ENCODE measurements around the gene PRKN.

Gene PRKN

DNA sequence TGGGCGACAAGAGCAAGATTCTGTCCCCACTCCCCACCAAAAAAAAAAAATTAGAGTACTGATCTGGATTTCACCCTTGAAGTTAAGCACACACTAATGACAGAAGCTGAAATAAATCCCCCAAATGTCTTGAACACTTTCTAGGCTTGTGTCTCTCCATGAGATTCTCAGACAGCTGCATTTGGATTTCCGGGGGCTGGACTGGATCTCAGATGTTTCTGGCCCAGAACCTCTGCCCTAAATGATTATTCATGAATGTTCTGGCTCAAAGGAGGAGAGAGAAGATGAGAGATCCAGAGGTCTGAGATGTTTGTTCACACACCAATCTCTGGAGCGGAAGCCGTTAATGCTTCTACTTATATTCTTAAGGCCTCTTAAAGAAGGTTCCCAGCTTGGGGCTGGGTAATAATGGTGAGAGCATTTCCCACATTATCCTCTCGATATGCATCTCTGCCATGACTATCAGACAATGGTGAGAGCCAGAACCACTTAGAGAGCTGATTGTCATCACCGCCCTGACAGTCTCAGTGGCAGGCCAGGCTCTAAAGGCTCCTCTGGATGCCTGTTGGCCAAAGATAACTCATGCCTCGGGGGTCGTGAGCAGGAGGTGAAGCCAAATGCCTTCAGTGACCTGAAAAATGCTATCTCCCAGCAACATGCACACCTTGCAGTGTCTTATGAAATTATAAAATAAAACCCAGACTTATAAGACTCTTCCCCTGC is 1325.8 kb downstream of the PRKN start:
- ATAC-seq: no peak
- TF ChIP-seq TCF4 (CRISPR knock-in tag; IDR thresholded peaks at IDR 0.05; ENCODE audit: borderline replicate concordance): peak; percentile 56; the same call in 1 of the 2 replicates
- TF ChIP-seq, protein P1, sequence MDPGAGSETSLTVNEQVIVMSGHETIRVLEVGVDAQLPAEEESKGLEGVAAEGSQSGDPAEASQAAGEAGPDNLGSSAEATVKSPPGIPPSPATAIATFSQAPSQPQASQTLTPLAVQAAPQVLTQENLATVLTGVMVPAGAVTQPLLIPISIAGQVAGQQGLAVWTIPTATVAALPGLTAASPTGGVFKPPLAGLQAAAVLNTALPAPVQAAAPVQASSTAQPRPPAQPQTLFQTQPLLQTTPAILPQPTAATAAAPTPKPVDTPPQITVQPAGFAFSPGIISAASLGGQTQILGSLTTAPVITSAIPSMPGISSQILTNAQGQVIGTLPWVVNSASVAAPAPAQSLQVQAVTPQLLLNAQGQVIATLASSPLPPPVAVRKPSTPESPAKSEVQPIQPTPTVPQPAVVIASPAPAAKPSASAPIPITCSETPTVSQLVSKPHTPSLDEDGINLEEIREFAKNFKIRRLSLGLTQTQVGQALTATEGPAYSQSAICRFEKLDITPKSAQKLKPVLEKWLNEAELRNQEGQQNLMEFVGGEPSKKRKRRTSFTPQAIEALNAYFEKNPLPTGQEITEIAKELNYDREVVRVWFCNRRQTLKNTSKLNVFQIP (CRISPR knock-in tag; IDR thresholded peaks at IDR 0.05; ENCODE audit: borderline replicate concordance, low read depth): no peak
- TF ChIP-seq, protein P2, sequence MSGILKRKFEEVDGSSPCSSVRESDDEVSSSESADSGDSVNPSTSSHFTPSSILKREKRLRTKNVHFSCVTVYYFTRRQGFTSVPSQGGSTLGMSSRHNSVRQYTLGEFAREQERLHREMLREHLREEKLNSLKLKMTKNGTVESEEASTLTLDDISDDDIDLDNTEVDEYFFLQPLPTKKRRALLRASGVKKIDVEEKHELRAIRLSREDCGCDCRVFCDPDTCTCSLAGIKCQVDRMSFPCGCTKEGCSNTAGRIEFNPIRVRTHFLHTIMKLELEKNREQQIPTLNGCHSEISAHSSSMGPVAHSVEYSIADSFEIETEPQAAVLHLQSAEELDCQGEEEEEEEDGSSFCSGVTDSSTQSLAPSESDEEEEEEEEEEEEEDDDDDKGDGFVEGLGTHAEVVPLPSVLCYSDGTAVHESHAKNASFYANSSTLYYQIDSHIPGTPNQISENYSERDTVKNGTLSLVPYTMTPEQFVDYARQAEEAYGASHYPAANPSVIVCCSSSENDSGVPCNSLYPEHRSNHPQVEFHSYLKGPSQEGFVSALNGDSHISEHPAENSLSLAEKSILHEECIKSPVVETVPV (CRISPR knock-in tag; IDR thresholded peaks at IDR 0.05): no peak
- TF ChIP-seq, protein P3, sequence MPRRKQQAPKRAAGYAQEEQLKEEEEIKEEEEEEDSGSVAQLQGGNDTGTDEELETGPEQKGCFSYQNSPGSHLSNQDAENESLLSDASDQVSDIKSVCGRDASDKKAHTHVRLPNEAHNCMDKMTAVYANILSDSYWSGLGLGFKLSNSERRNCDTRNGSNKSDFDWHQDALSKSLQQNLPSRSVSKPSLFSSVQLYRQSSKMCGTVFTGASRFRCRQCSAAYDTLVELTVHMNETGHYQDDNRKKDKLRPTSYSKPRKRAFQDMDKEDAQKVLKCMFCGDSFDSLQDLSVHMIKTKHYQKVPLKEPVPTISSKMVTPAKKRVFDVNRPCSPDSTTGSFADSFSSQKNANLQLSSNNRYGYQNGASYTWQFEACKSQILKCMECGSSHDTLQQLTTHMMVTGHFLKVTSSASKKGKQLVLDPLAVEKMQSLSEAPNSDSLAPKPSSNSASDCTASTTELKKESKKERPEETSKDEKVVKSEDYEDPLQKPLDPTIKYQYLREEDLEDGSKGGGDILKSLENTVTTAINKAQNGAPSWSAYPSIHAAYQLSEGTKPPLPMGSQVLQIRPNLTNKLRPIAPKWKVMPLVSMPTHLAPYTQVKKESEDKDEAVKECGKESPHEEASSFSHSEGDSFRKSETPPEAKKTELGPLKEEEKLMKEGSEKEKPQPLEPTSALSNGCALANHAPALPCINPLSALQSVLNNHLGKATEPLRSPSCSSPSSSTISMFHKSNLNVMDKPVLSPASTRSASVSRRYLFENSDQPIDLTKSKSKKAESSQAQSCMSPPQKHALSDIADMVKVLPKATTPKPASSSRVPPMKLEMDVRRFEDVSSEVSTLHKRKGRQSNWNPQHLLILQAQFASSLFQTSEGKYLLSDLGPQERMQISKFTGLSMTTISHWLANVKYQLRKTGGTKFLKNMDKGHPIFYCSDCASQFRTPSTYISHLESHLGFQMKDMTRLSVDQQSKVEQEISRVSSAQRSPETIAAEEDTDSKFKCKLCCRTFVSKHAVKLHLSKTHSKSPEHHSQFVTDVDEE (CRISPR knock-in tag; IDR thresholded peaks at IDR 0.05): peak; percentile 30; the same call in 1 of the 2 replicates
- no peak for TF ChIP-seq OSR1 (CRISPR knock-in tag; IDR thresholded peaks at IDR 0.05)
- TF ChIP-seq, protein P4, sequence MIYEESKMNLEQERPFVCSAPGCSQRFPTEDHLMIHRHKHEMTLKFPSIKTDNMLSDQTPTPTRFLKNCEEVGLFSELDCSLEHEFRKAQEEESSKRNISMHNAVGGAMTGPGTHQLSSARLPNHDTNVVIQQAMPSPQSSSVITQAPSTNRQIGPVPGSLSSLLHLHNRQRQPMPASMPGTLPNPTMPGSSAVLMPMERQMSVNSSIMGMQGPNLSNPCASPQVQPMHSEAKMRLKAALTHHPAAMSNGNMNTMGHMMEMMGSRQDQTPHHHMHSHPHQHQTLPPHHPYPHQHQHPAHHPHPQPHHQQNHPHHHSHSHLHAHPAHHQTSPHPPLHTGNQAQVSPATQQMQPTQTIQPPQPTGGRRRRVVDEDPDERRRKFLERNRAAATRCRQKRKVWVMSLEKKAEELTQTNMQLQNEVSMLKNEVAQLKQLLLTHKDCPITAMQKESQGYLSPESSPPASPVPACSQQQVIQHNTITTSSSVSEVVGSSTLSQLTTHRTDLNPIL (CRISPR knock-in tag; IDR thresholded peaks at IDR 0.05; ENCODE audit: low read depth): no peak
- TF ChIP-seq, protein P5, sequence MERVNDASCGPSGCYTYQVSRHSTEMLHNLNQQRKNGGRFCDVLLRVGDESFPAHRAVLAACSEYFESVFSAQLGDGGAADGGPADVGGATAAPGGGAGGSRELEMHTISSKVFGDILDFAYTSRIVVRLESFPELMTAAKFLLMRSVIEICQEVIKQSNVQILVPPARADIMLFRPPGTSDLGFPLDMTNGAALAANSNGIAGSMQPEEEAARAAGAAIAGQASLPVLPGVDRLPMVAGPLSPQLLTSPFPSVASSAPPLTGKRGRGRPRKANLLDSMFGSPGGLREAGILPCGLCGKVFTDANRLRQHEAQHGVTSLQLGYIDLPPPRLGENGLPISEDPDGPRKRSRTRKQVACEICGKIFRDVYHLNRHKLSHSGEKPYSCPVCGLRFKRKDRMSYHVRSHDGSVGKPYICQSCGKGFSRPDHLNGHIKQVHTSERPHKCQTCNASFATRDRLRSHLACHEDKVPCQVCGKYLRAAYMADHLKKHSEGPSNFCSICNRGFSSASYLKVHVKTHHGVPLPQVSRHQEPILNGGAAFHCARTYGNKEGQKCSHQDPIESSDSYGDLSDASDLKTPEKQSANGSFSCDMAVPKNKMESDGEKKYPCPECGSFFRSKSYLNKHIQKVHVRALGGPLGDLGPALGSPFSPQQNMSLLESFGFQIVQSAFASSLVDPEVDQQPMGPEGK (CRISPR knock-in tag; IDR thresholded peaks at IDR 0.05; ENCODE audit: borderline replicate concordance): no peak
- TF ChIP-seq SNAI2 (CRISPR knock-in tag; IDR thresholded peaks at IDR 0.05): no peak
- TF ChIP-seq GLIS3 (CRISPR knock-in tag; IDR thresholded peaks at IDR 0.05): no peak
- no peak for TF ChIP-seq ZFP30 (CRISPR knock-in tag; IDR thresholded peaks at IDR 0.05)
- TF ChIP-seq PPARA (CRISPR knock-in tag; IDR thresholded peaks at IDR 0.05; ENCODE audit: borderline replicate concordance): no peak

DNA sequence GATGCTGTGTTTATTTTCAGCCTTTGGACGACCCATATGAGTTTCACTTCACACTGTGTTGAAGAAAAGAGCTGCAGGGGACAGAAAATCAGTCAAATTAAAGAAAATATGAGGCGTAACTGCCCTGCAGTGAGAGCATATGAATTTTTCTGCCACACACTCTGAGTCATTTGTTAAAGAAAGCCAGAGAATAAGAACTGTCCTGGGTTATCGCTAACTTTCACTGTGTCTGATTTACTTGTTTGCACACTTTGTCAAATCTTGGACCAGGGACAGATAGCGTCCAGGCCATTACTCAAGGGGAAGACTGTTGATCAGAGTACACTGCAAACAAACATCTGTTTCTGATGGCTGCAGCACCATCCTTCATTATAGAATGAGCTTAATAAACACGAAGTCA is 1326.9 kb downstream of the PRKN start:
- ATAC-seq: no peak
- TF ChIP-seq, protein P1 (CRISPR knock-in tag; IDR thresholded peaks at IDR 0.05; ENCODE audit: borderline replicate concordance, low read depth): no peak
- no peak for TF ChIP-seq ZNF8 (CRISPR knock-in tag; IDR thresholded peaks at IDR 0.05)

DNA sequence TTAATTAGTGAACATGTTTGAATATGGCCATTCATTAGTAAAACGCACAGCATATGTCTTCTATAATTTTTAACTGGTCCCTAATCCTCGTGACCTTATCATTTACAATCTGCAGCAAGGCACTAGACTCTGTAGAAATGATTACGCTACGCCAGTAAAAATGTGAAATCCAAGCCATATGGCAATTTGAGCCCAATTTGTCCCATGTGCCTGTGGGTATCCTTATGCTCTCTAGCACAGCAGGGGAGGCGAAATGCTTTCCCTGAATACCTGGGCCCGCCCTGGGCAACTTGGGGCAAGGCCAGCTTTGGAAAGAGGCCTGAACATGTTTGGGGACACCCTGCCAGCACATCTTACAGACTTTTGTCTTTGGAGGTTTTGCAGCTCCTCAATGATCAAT is 1331.0 kb downstream of the PRKN start:
- no peak for ATAC-seq
- TF ChIP-seq GLIS3 (CRISPR knock-in tag; IDR thresholded peaks at IDR 0.05): no peak
- TF ChIP-seq ESRRG (CRISPR knock-in tag; IDR thresholded peaks at IDR 0.05): no peak
- no peak for TF ChIP-seq RARB (CRISPR knock-in tag; IDR thresholded peaks at IDR 0.05)
- no peak for TF ChIP-seq ZFP3 (CRISPR knock-in tag; IDR thresholded peaks at IDR 0.05)
- TF ChIP-seq ZC3H10 (CRISPR knock-in tag; IDR thresholded peaks at IDR 0.05): no peak
- TF ChIP-seq, protein P2 (CRISPR knock-in tag; IDR thresholded peaks at IDR 0.05): no peak
- TF ChIP-seq, protein P3 (CRISPR knock-in tag; IDR thresholded peaks at IDR 0.05): no peak
- TF ChIP-seq ISL1 (CRISPR knock-in tag; IDR thresholded peaks at IDR 0.05): no peak
- no peak for TF ChIP-seq SNAI2 (CRISPR knock-in tag; IDR thresholded peaks at IDR 0.05)
- no peak for TF ChIP-seq ZFP30 (CRISPR knock-in tag; IDR thresholded peaks at IDR 0.05)
- TF ChIP-seq, protein P4 (CRISPR knock-in tag; IDR thresholded peaks at IDR 0.05; ENCODE audit: low read depth): no peak
- TF ChIP-seq ZNF70 (CRISPR knock-in tag; IDR thresholded peaks at IDR 0.05): no peak
- TF ChIP-seq ZNF565 (CRISPR knock-in tag; conservative IDR thresholded peaks at IDR 0.05; ENCODE audit: low read depth): no peak

Data from SK-N-SH treated with all-trans-retinoic acid at 6 μM for 48 hours (cell line).